CD4-positive, alpha-beta T cell treated with Interferon gamma for 1 hour (primary cell): ENCODE results near the gene HELZ.

ENCODE experiments used
- DNase-seq: peaks from one replicate; pipeline ENCODE4 v3.0.0-alpha.2; 2020

Gene HELZ

GRCh38 chr17:67021196-67021595, 223.8 kb downstream of the HELZ start:
- DNase-seq, result no peak
